Mesodermal cell (in vitro differentiated cells): ENCODE data around the gene WDR3.

Source experiments
- H3K27ac ChIP-seq: 2 replicates; pipeline ENCODE4 v1.7.0; 2013; ENCODE audit warnings: mild to moderate bottlenecking, low read depth, low read length, moderate library complexity; ENCODE audit not compliant: severe bottlenecking
- H3K36me3 ChIP-seq: 2 replicates; pipeline ENCODE4 v1.7.1; 2013; ENCODE audit warnings: mild to moderate bottlenecking, low read length, moderate library complexity; ENCODE audit not compliant: control insufficient read depth, insufficient read depth
- H3K4me1 ChIP-seq: one replicate; pipeline ENCODE4 v1.7.1; 2013; ENCODE audit warnings: mild to moderate bottlenecking, low read length; ENCODE audit not compliant: insufficient read depth, control insufficient read depth, poor library complexity, severe bottlenecking
- H3K4me3 ChIP-seq: 2 replicates; pipeline ENCODE4 v1.7.0; 2013; ENCODE audit warnings: low read length, control low read depth, mild to moderate bottlenecking; ENCODE audit not compliant: insufficient read depth, poor library complexity, severe bottlenecking; ENCODE audit errors: extremely low read depth
- H3K9me3 ChIP-seq: 2 replicates; pipeline ENCODE4 v1.7.1; 2013; ENCODE audit warnings: mild to moderate bottlenecking, low read length, moderate library complexity; ENCODE audit not compliant: control insufficient read depth
- WGBS, 2 experiments: methylation state at CpG; one replicate each; pipeline ENCODE4 v1.1.5; 2013; ENCODE audit warnings: missing lambda C conversion rate in 2 of 2; ENCODE audit not compliant: insufficient coverage in 2 of 2; 5-methylcytosine and 5-hydroxymethylcytosine counted together

Gene WDR3

DNA sequence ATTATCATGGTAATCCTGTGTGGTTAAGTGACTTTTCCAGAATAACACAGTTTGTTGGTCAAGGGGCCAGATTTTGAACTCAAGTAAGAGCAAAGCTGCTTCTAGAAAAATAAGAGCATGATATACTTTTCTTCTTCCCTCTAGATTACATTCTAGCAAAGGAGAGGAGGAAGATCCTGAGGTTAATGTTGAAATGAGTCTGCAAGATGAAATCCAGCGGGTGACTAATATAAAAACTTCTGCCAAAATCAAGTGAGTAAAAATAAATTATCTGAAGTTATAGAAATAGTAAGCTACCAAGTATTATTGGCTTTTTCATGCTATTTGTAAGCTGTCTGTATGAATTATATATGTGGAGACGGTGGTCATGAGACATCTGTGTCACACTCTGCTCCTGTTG lies 12.8 kb downstream of the WDR3 start:
- Histone ChIP-seq H3K4me1 (no peaks in the 10 kb centered on the region), H3K9me3 (no peaks in the 10 kb centered on the region), H3K36me3 (peaks cover 88% of the 10 kb centered on the region), H3K27ac (no peak overlapping the region), H3K4me3 (no peak overlapping the region)
- 100% methylated on average over 1 of the region's 2 CpGs; no CpG with 5 or more reads in 1 of the 2 experiments for WGBS, 2 experiments

DNA sequence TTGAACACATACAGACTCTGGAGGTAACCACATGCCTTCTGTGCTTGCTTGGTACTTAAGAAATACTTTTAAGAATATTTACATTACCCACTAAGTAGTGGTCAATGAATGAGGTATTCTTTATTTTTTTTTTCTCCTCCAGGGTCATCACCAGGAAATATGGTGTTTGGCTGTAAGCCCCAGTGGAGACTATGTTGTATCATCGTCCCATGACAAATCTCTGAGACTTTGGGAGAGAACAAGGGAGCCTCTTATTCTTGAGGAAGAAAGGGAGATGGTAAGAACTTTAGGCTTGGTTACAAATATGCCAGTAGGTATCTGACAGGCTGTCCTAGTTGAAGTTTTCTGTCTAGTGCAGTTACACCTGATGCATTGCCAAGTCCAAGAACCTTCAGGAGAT lies 22.8 kb downstream of the WDR3 start:
- H3K9me3 ChIP-seq, result no peaks in the 10 kb centered on the region
- H3K4me1 ChIP-seq, result no peaks in the 10 kb centered on the region
- whole genome bisulfite sequencing, 2 experiments, result 83 to 100% methylated on average over 1 of the region's 1 CpG
- H3K36me3 ChIP-seq, result peaks cover 73% of the 10 kb centered on the region
- H3K27ac ChIP-seq, result no peak overlapping the region
- no peak overlapping the region for H3K4me3 ChIP-seq

DNA sequence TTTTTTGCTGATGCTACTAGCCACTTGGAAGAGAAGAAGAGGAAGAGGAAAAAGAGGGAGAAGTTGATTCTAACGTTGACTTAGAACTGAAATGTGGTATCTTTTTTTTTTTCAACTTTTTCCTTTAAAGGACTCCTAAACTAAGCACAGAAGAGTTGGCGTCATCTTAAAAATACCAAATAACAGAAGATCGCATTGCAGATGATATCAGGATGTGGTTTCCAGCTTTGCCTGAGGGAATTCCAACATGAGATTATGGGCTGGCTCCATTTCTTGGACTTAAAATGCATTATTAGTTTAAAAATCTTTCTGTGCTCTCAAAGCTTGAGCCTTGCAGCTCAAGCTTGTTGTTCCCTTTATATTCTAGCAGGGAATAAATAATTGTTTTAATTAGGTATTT lies 29.8 kb downstream of the WDR3 start:
- Histone ChIP-seq H3K9me3 (no peaks in the 10 kb centered on the region), H3K36me3 (peaks cover 66% of the 10 kb centered on the region), H3K27ac (no peak overlapping the region), H3K4me1 (no peaks in the 10 kb centered on the region), H3K4me3 (no peak overlapping the region)
- 79% methylated on average over 2 of the region's 3 CpGs; no CpG with 5 or more reads in 1 of the 2 experiments for WGBS, 2 experiments

DNA sequence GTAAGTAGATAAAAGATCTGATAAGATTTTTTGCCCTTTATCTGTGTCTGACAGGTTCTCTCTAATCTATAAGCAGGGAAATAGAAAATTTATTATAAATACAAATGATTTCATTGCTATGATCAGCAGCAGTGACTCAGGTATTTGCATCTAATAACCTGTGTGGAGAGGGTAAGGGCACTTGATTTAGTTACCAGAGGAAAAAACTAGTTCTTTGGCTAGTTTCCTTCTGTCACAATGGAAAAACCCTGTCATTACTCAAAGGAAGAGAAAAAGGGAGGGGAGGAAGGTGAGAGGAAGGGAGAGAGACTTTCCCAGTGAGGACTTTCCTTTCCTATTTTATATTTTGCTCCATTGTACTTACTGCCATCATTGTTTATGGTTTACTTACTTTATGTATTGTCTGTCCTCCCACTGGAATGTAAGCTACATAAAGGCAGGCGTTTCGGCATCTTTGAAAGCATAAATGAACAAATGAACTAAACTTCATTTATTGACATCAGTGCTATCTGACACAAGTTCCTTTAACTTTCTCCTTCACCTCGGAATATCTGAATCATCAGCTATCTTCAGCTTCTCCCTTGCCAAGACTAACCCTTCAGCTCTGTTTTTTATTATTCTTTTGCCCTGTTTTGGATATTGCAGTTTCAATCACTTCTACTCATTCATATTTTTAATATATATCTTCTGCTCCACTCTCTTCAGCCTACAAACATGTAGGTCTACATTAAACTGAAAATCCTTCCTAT lies 34.9 kb downstream of the WDR3 start:
- Histone ChIP-seq H3K27ac (peak overlapping the region; percentile 24), H3K36me3 (peaks cover 28% of the 10 kb centered on the region), H3K9me3 (no peaks in the 10 kb centered on the region), H3K4me3 (no peak overlapping the region), H3K4me1 (no peaks in the 10 kb centered on the region)
- 82 to 97% methylated on average over 2 to 3 of the region's 3 CpGs for WGBS, 2 experiments

DNA sequence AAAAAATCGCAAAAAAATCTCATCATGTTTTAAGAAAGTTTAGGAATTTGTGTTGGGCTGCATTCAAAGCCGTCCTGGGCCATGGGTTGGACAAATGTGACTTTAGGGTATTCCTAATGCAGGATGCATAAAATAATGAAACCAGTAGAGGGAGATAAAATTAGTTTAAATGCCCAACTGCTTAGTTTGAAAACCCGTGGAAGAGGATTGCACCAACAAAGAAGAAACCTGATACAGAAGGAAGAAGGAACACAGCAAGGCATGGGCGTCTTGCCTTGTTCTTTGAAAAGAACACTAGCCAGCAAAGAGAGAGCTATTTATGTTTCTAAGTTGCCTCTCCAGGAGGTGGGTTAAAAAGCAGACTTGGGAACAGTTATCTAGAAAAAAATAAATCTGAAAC lies 37.9 kb downstream of the WDR3 start:
- H3K9me3 ChIP-seq, result no peaks in the 10 kb centered on the region
- H3K36me3 ChIP-seq, result peaks cover 4% of the 10 kb centered on the region
- no peak overlapping the region for H3K4me3 ChIP-seq
- H3K4me1 ChIP-seq, result no peaks in the 10 kb centered on the region
- 60 to 76% methylated on average over 3 of the region's 4 CpGs for WGBS, 2 experiments
- no peak overlapping the region for H3K27ac ChIP-seq

DNA sequence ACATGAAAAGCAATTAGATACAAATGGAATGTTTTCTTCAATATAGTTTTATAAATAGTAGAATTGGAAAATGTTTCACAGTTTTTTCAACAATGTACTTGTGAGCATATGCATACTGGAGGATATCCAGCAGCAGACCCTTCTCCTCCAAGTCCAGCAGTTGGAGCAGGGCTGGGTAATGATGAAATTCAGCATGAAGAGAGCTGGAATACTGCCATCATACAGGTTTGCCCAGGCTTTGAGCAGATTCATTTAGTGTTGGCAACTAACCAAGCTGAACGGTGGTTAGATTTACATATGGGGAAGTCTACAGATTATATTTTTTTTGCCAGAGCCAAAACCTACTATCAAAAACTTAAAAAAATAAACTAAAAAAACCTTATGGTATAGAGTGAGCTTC lies 38.3 kb downstream of the WDR3 start:
- no CpG with 5 or more reads among the region's 1 CpG for WGBS, 2 experiments
- H3K4me3 ChIP-seq, result no peak overlapping the region
- no peak overlapping the region for H3K27ac ChIP-seq
- no peaks in the 10 kb centered on the region for H3K9me3 ChIP-seq
- H3K36me3 ChIP-seq, result peaks cover 2% of the 10 kb centered on the region
- H3K4me1 ChIP-seq, result no peaks in the 10 kb centered on the region

DNA sequence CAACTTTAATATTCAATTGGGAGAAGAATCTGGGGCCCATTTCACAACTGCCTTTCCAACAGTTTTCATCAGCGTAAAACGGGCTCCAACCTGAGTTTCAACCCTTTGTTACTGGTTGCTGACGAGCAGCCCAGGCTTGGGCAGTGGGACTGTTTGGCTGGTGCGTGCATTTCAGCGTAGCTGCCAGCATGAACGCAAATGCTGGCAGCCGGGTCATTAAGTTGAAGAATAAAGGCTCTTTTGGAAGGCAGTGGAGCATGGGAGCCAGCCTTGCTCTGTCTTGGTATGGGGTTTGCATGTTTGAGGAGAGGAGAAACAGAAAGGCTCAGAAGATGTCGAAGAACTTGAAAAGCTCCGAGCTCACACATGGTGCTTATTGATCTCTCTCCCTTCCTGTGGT lies 40.7 kb downstream of the WDR3 start:
- no peaks in the 10 kb centered on the region for H3K4me1 ChIP-seq
- no peak overlapping the region for H3K27ac ChIP-seq
- H3K36me3 ChIP-seq, result no peaks in the 10 kb centered on the region
- H3K4me3 ChIP-seq, result no peak overlapping the region
- 79 to 97% methylated on average over 7 to 9 of the region's 9 CpGs for WGBS, 2 experiments
- H3K9me3 ChIP-seq, result no peaks in the 10 kb centered on the region

DNA sequence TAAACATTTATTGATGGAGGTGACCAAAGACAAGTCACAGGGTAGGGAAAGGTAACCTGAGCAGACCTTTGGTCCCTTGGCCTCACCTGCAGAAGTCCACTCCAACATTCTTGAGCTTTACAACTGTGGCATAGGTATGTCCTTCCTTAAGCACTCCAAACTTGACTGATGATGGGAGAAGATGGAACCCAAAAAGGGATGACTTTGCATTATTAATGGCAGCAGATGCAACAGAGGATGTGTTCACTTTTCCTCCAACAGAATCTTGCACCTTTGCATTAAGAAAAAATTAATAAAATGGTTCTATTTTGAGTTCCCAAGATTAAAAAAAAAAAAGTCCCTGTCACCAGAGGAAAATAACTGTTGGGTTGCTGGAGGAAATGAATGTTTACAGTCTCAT lies 42.2 kb downstream of the WDR3 start:
- H3K4me3 ChIP-seq, result no peak overlapping the region
- no peaks in the 10 kb centered on the region for H3K9me3 ChIP-seq
- no peaks in the 10 kb centered on the region for H3K36me3 ChIP-seq
- no peak overlapping the region for H3K27ac ChIP-seq
- no peaks in the 10 kb centered on the region for H3K4me1 ChIP-seq

DNA sequence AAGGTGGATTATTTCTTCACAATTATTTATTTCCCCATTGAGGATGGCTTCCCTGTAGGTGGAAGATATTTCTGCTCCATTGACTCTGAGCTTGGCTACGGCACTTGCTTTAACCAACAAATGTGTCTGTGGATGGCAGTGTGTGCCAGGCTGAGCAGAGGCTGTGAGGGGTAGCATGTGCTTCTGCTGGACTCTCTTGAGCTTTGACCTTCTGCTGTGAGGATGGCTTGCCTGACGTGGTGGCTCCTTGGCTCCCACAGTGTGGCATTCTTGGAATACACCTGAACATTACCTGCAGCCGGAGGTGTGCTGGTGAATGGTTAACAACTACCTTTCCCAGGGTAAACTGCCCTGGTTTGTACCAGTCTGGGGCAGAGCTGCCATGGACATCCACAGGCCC lies 46.8 kb downstream of the WDR3 start:
- H3K27ac ChIP-seq, result no peak overlapping the region
- no peak overlapping the region for H3K4me3 ChIP-seq
- no peaks in the 10 kb centered on the region for H3K4me1 ChIP-seq
- no peaks in the 10 kb centered on the region for H3K9me3 ChIP-seq
- WGBS, 2 experiments, result 92 to 93% methylated on average over 2 to 3 of the region's 3 CpGs
- no peaks in the 10 kb centered on the region for H3K36me3 ChIP-seq

DNA sequence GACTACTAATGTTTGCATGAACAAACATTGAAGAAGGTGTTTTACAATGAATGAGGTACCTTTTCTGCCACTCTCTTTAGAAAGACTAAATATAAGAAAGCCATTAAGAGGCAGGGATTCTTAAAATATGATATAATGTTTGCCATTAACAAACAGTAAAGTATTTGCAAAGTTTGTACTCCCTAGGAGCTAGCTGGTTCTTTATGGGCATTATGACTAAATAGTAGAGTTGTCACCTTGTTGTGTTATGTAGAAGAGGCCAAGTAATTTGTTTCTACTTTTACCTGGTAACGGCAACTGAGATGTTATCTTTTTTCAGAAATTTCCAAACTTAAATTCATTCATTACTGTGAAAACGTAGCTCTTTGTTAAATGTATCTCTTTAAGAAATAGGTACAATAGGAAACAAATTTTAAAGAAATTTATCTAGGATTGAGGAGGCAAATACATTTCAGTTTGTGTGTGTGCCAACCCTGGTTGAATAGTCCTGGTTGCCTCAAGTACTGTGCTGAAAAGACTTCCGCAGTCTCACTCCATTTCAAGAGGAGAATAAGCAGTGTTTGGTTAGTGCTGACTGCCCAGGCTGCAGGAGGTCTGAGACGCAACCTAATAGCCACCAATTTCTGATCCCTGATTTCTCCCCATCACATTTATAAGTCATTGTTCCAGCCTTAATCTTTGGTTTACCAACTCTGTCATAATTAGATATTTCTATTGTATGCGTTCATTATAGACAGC lies 52.1 kb downstream of the WDR3 start:
- no peaks in the 10 kb centered on the region for H3K9me3 ChIP-seq
- no peak overlapping the region for H3K4me3 ChIP-seq
- 100% methylated on average over 1 of the region's 5 CpGs; no CpG with 5 or more reads in 1 of the 2 experiments for WGBS, 2 experiments
- no peak overlapping the region for H3K27ac ChIP-seq
- H3K36me3 ChIP-seq, result no peaks in the 10 kb centered on the region
- no peaks in the 10 kb centered on the region for H3K4me1 ChIP-seq

DNA sequence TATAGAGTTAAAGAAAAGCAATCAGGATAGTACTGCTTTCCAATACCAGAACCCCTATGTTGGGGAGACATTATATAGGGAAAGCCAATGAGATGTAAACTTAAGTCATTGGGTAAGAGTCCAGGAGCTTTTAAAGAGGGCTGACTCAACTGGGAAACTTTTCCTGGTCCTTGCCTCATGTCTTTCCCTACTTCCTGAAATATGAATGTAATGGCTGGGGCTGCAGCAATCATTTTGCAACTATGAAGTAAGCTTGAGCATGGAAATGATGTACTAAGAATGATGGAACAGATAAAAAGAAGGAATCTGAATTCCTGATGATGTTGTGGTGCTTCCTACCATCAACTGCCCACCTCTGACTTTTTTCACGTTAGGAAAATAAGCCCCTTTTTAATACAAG lies 55.7 kb downstream of the WDR3 start:
- Histone ChIP-seq H3K4me3 (no peak overlapping the region), H3K4me1 (no peaks in the 10 kb centered on the region), H3K36me3 (no peaks in the 10 kb centered on the region), H3K9me3 (no peaks in the 10 kb centered on the region), H3K27ac (no peak overlapping the region)
- WGBS, 2 experiments, result no CpG with 5 or more reads among the region's 1 CpG
